SK-N-MC (cell line): ENCODE measurements around the gene BABAM2.

Source experiments
- DNase-seq: peaks from one replicate; pipeline ENCODE4 v3.0.0-alpha.2; 2011; ENCODE audit warnings: low read depth, low spot score
- H3K27ac ChIP-seq: fragments of 200-600 bp; sonication (generic); 2 replicates; pipeline ENCODE4 v1.5.1; 2016; ENCODE audit warnings: mixed run types
- H3K36me3 ChIP-seq: fragments of 200-600 bp; sonication (generic); 2 replicates; pipeline ENCODE4 v1.6.1; 2017; ENCODE audit warnings: antibody characterized with exemption, low read length, mixed read lengths; ENCODE audit not compliant: insufficient read depth
- H3K4me3 ChIP-seq: fragments of 200-600 bp; sonication (generic); 2 replicates; pipeline ENCODE4 v1.5.1; 2016
- H3K9ac ChIP-seq: fragments of 200-600 bp; sonication (generic); 2 replicates; pipeline ENCODE4 v1.8.0; 2017; ENCODE audit warnings: mixed run types, mixed read lengths; ENCODE audit not compliant: insufficient read length
- H3K9me3 ChIP-seq: fragments of 200-600 bp; sonication (generic); 2 replicates; pipeline ENCODE4 v1.6.1; 2017; ENCODE audit warnings: low read depth, mild to moderate bottlenecking, antibody characterized with exemption, low read length, moderate library complexity, mixed read lengths
- EZH2 ChIP-seq: fragments of 200-600 bp; sonication (generic); IDR thresholded peaks from one replicate; pipeline ENCODE4 v1.6.1; 2017; ENCODE audit warnings: antibody characterized with exemption
- FOXP2 ChIP-seq: optimal IDR thresholded peaks from 2 replicates; pipeline ENCODE3; 2011; ENCODE audit warnings: mild to moderate bottlenecking, moderate library complexity; ENCODE audit not compliant: insufficient read depth; ENCODE audit errors: extremely low read length, control extremely low read depth
- POLR2AphosphoS5 ChIP-seq: IDR thresholded peaks from 2 replicates; pipeline ENCODE4 v1.6.1; 2012; ENCODE audit warnings: mild to moderate bottlenecking, low read depth, low read length, borderline replicate concordance

Gene BABAM2

DNA sequence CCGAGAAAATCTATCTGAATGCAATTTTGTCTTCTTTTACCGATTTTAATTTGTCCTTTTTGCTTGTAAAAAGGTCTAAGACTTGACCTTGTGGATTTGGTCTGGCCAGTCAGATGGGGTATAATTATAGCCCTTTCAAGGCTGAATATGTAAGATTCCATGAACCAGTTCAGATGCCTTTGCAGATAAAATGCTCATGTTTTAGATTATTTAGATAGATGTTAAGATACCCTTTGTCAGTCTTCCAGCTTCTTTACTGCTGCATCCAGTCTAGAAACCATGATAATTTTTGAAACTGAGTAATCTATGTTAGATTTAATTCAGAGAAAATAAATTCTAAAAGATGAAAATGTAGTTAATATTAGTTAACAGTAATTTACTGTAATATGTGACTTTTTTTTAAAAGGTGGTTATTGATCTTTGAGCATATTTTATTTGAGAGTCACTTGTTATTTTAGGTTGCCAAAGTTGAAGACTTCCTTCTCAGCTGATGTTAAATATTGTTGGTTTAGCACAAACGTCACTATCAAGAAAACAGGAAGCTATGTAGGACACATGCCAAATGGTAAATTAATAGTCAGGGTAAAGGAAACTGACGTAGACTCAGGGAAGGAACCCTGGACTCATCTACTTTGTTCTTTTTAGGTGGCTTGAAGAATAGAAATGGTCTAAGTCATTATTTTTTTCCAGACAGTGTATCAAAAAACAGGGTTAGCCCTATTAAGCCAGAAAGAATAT, 29.8 kb downstream of the BABAM2 start:
- no peak for DNase-seq
- no peaks in the 10 kb centered on the region for H3K9me3 ChIP-seq
- H3K36me3 ChIP-seq, result no peaks in the 10 kb centered on the region
- H3K9ac ChIP-seq, result no peak overlapping the region
- TF ChIP-seq FOXP2 (no peak), EZH2 (no peak), POLR2AphosphoS5 (no peak)
- no peak overlapping the region for H3K27ac ChIP-seq
- H3K4me3 ChIP-seq, result no peak overlapping the region

DNA sequence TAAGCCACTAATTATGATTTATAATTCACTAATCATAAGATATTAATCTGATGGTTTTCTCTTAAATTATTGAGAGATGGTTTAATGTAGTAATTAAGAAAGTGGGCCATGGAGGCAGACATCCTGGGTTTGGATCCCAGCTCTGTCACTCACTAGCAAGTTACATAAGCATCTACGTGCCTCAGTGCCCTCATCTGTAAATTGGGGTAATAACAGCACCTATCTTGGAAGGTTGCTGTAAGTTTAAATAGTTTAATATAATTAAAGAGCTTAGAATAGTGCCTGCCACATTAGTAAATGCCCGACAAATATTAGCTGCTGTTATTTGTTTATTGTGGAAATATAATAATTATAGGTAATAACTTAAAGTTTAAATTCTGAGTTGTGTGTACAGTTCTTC, 30.9 kb downstream of the BABAM2 start:
- TF ChIP-seq FOXP2 (no peak), EZH2 (no peak), POLR2AphosphoS5 (no peak)
- no peaks in the 10 kb centered on the region for H3K9me3 ChIP-seq
- H3K36me3 ChIP-seq, result no peaks in the 10 kb centered on the region
- H3K9ac ChIP-seq, result no peak overlapping the region
- H3K4me3 ChIP-seq, result no peak overlapping the region
- DNase-seq, result no peak
- no peak overlapping the region for H3K27ac ChIP-seq

DNA sequence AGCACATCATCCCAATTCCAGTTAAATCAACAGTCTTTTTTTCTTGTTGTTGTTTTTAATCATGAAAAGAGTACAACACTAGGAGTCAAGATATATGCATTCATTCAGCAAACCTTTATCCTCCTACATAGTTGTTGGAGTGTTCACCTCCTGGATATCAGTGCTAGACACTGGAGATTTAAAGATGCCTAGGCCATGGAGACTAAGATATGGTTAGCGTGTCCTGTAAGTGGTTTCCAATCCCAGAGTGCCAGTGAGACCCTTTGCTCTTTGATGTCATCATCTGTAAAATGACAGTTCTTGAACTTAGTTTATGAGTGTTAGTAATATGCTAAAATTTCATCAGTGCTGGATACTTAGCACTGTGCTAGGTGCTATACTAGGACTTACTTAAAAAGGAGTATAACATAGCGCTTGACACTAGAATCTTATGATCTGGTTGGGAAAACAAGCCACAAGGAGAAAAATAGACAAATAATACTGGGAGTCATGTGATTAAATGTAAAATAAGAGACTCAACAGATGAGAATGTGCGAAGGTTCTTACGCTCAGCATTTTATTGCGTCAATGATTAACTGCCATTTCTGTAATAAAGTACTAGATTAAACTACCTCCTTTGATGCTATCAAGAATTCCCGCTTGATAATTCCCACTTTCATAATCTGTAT, 31.5 kb downstream of the BABAM2 start:
- no peaks in the 10 kb centered on the region for H3K9me3 ChIP-seq
- DNase-seq, result no peak
- no peaks in the 10 kb centered on the region for H3K36me3 ChIP-seq
- H3K27ac ChIP-seq, result no peak overlapping the region
- TF ChIP-seq POLR2AphosphoS5, result no peak
- TF ChIP-seq FOXP2, result no peak
- no peak for TF ChIP-seq EZH2
- H3K4me3 ChIP-seq, result no peak overlapping the region
- H3K9ac ChIP-seq, result no peak overlapping the region

DNA sequence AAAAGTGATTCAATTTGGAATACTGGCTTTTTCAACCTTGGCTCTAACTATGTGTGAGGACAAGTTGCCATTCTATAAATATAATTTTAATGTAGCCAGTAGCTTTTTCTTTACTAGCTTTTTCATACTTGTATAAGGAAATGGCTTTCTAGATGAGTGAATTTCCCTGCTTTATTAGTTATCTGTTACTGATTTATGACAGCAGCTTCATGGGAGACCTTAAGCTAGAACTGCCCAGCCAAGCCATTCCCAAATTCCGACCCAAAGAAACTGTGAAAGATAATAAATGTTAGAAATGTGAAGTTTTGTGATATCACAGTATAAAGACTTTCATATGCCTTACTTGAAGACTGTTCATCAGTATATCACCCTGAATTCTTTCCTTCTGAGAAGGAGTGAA, 32.3 kb downstream of the BABAM2 start:
- Histone ChIP-seq H3K9me3 (no peaks in the 10 kb centered on the region), H3K9ac (no peak overlapping the region), H3K36me3 (no peaks in the 10 kb centered on the region), H3K27ac (no peak overlapping the region), H3K4me3 (no peak overlapping the region)
- DNase-seq, result no peak
- TF ChIP-seq EZH2, result no peak
- TF ChIP-seq FOXP2, result no peak
- TF ChIP-seq POLR2AphosphoS5, result no peak

DNA sequence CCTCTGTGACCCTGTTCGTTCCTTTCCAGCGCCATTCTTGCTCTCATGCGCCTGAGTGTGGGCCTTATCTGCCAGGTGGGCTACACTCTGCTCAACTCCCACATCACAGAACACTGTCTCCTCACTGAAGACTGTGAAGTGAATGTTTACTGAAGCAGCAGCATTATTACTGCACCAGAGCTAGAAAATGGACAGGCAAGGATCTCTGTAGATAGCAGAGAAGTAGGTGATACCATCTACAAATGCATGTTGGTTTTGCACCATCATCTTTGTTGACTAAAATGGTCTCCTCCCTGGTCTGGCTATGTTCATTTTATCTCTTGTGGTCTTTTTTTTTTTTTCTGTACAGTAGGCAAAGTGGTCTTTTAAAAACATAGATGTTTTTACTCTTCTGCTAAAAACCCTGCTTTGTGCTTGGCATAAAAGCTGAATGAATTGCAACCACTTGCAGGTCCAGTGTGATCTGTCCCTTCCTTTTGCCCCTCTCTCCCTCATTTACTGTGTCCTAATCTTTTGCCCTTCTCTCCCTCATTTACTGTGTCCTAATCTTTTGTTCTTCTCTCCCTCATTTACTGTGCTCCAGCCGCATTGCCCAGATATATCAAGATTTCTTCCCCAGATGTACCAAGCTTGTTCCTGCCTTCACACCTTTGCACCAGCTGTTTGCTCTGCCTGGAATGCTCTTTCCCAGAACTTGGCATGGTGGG, 35.4 kb downstream of the BABAM2 start:
- no peaks in the 10 kb centered on the region for H3K9me3 ChIP-seq
- TF ChIP-seq FOXP2, result no peak
- TF ChIP-seq EZH2, result no peak
- no peak for TF ChIP-seq POLR2AphosphoS5
- H3K27ac ChIP-seq, result no peak overlapping the region

DNA sequence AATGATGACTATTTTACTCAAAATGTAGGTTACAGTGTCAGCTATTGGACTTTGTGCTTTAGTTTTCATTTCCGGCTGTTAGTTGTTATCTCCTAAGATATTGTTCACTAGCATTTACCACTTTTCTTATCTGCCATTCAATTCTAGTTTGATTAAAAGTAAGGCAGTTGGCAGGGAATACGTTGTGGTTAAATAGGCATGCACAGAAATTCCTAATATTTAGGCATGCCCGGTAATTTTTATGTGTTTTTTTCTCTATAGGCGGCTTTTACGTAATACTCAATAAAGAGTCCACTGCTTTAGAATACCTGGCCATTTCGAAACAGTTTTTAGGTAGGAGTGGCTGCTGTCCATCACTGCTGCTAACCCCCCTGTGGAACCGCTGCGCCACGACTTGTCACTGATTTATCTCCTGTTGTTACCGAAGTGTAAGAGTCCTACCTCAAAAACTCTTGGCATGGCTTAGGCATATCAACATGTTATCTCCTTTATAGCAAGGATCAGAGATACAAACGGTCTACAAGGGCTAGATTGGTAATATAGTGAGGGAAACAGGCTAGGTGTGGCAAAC, 39.5 kb downstream of the BABAM2 start:
- TF ChIP-seq EZH2 (no peak), FOXP2 (no peak), POLR2AphosphoS5 (no peak)
- H3K27ac ChIP-seq, result no peak overlapping the region
- no peak overlapping the region for H3K9ac ChIP-seq
- no peak for DNase-seq
- no peaks in the 10 kb centered on the region for H3K9me3 ChIP-seq
- H3K36me3 ChIP-seq, result no peaks in the 10 kb centered on the region
- no peak overlapping the region for H3K4me3 ChIP-seq

More for the DNA sequence above, 35.4 kb downstream of the BABAM2 start:
- DNase-seq, result no peak
- H3K4me3 ChIP-seq, result no peak overlapping the region
- H3K9ac ChIP-seq, result no peak overlapping the region
- H3K36me3 ChIP-seq, result no peaks in the 10 kb centered on the region

DNA sequence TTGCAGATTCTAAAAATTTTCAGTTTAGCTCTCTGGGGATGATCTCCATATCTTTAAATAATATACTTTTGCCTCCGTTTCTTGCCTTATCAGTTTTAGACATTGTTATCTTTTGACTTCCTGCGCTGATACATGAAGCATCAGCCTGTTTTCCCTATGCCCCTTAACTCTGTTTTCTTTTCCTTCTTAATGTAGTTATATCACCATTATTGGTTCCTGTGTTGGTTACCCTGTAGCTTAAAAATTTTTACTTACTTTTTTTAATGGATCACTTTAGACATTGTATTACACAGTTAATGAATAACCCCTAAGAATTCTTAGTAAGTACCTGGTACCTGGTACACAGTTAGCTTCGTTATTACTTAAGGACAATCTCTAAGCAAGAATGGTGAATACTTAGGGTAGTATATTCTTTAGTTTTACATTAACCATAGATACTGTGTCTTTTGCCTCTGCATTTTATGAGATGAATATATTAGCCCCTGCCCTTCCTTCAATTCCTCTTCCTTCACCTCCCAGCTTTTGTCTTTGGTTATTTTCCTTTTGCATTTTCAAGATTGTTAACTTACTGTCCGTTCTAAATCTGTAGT, 40.9 kb downstream of the BABAM2 start:
- DNase-seq, result no peak
- H3K27ac ChIP-seq, result no peak overlapping the region

DNA sequence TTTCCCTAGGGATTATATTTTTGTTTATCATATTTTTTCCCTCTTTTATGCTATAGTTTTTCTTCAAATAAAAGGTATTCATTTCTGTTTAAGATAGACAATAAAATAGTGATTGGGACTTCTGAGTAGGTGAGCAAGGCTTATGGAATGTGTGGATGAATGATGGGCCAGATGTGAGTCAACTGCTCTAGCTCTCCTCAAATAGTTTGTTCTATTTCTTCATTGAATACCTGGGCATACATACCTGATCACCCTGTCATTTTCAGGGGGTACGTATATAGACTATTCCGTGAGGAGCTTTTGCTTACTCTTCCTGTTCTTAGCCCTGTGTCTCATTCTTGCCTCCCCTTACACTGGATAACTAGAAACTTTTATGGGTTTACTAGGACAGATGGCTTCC, 41.9 kb downstream of the BABAM2 start:
- no peaks in the 10 kb centered on the region for H3K36me3 ChIP-seq
- no peaks in the 10 kb centered on the region for H3K9me3 ChIP-seq
- no peak for DNase-seq
- TF ChIP-seq FOXP2 (no peak), EZH2 (no peak), POLR2AphosphoS5 (no peak)
- no peak overlapping the region for H3K9ac ChIP-seq
- H3K27ac ChIP-seq, result no peak overlapping the region
- H3K4me3 ChIP-seq, result no peak overlapping the region

More for the DNA sequence above, 40.9 kb downstream of the BABAM2 start:
- no peaks in the 10 kb centered on the region for H3K9me3 ChIP-seq
- H3K4me3 ChIP-seq, result no peak overlapping the region
- no peak overlapping the region for H3K9ac ChIP-seq
- TF ChIP-seq POLR2AphosphoS5 (no peak), FOXP2 (no peak), EZH2 (no peak)
- H3K36me3 ChIP-seq, result no peaks in the 10 kb centered on the region
